ENCODE measurements around the gene PRM1. TPM values are rescaled to one million over a fixed set of nuclear protein-coding genes. Genes with fewer than 3 reads are reported as not detected.
"Not testable (repeated sequence)": the region's sequence is repeated elsewhere in the genome, so short reads cannot be mapped to it uniquely, and the experiment has no call there.

The PRM1 gene
- total and polyA plus RNA-seq, 2 experiments from 2014 or later: not detected

DNA sequence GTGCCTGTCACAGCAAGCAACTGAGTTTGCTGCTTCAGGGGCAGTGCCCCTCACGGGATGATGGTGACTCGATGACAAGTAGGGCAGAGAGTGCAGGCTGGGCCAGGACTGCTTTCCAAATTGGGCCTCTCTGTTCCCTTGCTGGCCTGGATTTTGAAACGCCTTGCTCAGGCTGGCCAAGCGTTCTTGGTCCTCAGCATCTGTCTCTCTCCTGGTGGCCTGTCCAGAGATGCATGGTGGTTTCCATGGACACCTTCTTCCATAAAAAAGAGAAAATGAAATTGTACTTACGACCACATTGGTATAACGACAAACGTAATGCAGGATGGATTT is 19.4 kb upstream of the PRM1 start:
- DNase-seq (ENCODE audit: low read depth in 1 of 2, low spot score in 1 of 2): no peak
- no peak overlapping the region for H3K4me3 ChIP-seq
- TF ChIP-seq, protein P1, sequence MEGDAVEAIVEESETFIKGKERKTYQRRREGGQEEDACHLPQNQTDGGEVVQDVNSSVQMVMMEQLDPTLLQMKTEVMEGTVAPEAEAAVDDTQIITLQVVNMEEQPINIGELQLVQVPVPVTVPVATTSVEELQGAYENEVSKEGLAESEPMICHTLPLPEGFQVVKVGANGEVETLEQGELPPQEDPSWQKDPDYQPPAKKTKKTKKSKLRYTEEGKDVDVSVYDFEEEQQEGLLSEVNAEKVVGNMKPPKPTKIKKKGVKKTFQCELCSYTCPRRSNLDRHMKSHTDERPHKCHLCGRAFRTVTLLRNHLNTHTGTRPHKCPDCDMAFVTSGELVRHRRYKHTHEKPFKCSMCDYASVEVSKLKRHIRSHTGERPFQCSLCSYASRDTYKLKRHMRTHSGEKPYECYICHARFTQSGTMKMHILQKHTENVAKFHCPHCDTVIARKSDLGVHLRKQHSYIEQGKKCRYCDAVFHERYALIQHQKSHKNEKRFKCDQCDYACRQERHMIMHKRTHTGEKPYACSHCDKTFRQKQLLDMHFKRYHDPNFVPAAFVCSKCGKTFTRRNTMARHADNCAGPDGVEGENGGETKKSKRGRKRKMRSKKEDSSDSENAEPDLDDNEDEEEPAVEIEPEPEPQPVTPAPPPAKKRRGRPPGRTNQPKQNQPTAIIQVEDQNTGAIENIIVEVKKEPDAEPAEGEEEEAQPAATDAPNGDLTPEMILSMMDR (IDR thresholded peaks at IDR 0.05; ENCODE audit: low read depth, low read length): no peak
- H3K27me3 ChIP-seq: no peaks in the 10 kb centered on the region
- no peaks in the 10 kb centered on the region for H3K9me3 ChIP-seq (ENCODE audit: low read depth)
- no peaks in the 10 kb centered on the region for H3K36me3 ChIP-seq
- no peak overlapping the region for H3K27ac ChIP-seq
- H3K4me1 ChIP-seq (ENCODE audit: low read depth): peaks cover 28% of the 10 kb centered on the region

DNA sequence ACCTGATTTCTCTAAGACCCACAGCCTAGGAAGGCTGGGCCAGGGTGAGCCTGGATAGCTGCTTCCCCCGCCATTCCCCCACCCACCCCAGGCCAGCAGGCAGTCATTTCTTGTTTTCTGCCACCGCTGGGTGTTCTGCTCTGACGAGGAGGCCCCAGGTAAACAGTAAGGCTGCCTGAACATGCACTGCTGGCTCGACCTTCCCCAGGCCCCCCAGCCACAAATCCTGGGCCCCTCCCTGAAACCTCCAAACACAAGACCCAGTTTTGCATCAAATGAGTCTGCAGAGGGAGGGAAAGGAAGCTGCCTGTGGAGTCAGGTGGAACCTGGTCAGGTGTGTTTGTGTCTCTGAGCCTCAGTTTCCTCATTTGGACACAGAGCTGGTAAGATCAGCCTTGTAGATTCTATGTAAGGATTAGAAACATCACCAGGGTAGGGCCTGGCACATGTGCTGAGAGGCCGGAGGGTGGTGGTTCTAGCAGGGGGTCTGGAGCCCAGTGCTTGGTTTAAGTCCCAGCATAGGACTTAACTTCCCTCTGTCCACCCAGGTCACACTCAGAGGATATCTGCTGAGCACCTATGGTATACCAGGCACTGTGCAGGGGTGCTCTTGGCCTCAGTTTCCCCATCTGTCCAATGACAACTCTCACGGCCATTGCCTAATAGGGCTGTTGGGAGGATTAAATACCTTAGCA is 18.9 kb upstream of the PRM1 start:
- no peak overlapping the region for H3K4me3 ChIP-seq
- no peaks in the 10 kb centered on the region for H3K27me3 ChIP-seq
- DNase-seq (ENCODE audit: low read depth in 1 of 2, low spot score in 1 of 2): no peak
- H3K27ac ChIP-seq: no peak overlapping the region
- peaks cover 28% of the 10 kb centered on the region for H3K4me1 ChIP-seq (ENCODE audit: low read depth)
- H3K36me3 ChIP-seq: no peaks in the 10 kb centered on the region
- TF ChIP-seq, protein P1 (IDR thresholded peaks at IDR 0.05; ENCODE audit: low read depth, low read length): no peak
- no peaks in the 10 kb centered on the region for H3K9me3 ChIP-seq (ENCODE audit: low read depth)

DNA sequence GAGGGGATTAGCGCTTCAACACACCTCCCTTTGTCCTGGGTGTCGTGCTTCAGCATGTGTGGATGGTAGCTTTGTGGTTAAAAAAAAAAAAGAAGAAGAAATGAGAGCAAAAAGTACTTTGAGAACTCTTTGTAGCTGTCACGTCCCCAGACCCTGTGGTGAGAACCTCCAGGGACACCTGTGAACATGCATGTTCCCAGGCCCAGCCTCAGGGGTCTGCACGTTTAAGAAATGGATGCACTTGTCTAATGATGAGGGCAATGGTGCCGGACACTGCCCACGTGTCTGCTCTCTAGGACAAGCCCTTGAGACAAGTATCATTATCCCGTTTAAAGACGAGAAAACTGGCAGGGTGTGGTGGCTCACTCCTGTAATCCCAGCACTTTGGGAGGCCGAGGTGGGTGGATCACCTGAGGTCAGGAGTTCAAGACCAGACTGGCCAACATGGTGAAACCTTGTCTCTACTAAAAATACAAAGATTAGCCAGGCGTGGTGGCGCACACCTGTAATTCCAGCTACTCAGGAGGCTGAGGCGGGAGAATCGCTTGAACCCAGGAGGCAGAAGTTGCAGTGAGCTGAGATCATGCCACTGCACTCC is 17.9 kb upstream of the PRM1 start:
- peaks cover 28% of the 10 kb centered on the region for H3K4me1 ChIP-seq (ENCODE audit: low read depth)
- not testable (repeated sequence) for DNase-seq (ENCODE audit: low read depth in 1 of 2, low spot score in 1 of 2); H3K27ac ChIP-seq; H3K9me3 ChIP-seq (ENCODE audit: low read depth); H3K4me3 ChIP-seq; H3K36me3 ChIP-seq; H3K27me3 ChIP-seq

DNA sequence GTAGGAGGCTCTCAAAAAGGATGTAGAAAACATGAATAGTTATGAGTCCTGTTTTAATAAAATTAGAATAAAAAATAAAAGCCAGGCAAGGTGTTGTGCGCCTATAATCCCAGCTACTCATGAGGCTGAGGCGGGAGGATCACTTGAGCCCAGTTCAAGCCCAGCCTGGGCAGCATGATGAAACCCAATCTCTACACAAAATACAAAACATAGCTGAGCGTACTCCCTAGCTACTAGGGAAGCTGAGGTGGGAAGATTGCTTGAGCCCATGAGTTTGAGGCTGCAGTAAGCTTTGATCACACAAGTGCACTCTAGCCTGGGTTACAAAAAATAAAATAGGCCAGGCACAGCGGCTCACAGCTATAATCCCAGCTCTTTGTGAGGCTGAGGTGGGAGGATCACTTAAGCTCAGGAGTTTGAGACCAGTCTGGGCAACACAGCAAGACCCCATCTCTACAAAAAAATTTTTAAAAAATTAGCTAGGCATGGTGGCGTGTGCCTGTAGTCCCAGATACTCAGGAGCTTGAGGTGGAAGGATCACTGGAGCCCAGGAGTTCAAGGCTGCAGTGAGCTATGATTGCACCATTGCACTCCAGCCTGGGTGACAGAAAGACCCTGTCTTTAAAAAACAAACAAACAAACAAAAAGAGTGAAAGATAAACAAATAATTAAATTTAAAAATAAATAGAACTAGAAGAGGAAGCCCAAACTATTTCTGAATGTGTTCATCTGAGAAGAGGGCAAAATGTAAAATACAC is 17.2 kb upstream of the PRM1 start:
- TF ChIP-seq, protein P1 (IDR thresholded peaks at IDR 0.05; ENCODE audit: low read depth, low read length): no peak
- no peaks in the 10 kb centered on the region for H3K9me3 ChIP-seq (ENCODE audit: low read depth)
- H3K4me3 ChIP-seq: no peak overlapping the region
- DNase-seq (ENCODE audit: low read depth in 1 of 2, low spot score in 1 of 2): no peak
- no peaks in the 10 kb centered on the region for H3K27me3 ChIP-seq
- H3K4me1 ChIP-seq (ENCODE audit: low read depth): peaks cover 25% of the 10 kb centered on the region
- no peaks in the 10 kb centered on the region for H3K36me3 ChIP-seq
- H3K27ac ChIP-seq: no peak overlapping the region

DNA sequence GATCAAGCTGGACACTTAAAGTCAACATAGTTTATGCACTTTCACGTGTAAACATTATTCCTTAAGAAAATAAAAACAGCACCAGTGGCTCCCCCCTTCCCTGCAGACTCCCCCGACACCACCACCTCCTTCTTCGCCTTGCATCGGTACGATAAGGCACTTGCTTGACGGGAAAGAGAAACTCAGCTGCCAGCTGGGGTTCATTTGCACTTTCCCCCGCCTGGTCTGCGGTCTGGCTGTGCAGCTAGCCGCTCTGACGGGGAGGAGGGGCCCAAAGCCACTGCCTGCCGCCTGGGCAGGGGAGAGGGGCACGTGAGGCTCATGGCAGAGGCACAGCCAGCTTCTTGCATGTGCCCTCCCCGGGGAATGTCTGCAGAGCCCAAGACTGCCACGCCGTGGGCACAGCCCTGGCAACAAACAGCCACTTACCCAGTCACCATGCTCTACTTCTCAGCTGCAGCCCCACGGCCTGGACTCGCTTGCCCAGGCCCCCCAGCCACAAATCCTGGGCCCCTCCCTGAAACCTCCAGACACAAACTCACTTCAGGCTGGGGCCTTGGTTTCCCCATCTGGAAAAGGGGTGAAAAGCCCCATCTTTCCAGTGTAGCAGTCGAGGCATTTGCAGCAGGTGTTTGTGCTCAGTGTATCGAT is 16.5 kb upstream of the PRM1 start:
- Histone ChIP-seq H3K4me3 (no peak overlapping the region), H3K4me1 (ENCODE audit: low read depth) (peaks cover 20% of the 10 kb centered on the region), H3K36me3 (no peaks in the 10 kb centered on the region), H3K9me3 (ENCODE audit: low read depth) (no peaks in the 10 kb centered on the region), H3K27ac (peak overlapping the region; percentile 69), H3K27me3 (no peaks in the 10 kb centered on the region)
- peak; percentile 69 to 82 for DNase-seq (ENCODE audit: low read depth in 1 of 2, low spot score in 1 of 2)
- TF ChIP-seq, protein P1 (IDR thresholded peaks at IDR 0.05; ENCODE audit: low read depth, low read length): no peak
